Frontal cortex (tissue), 4 donors: ENCODE results near the gene TLX2. TPM values are rescaled to one million over a fixed set of nuclear protein-coding genes. Genes with fewer than 3 reads are reported as not detected.

ENCODE experiments used
- DNase-seq, 2 donors: peaks; one replicate each; pipeline ENCODE4 v3.0.0; 2012; ENCODE audit warnings: low spot score in 2 of 2
- FAIRE-seq: peaks from 2 replicates; lab custom pipeline; 2012; peaks lifted over from hg19 to GRCh38; lab: Jason Lieb, UNC
- total RNA-seq: library from RNA; depleted of rRNA; stranded (reverse); fragments of >200 nt; gene quantifications from one replicate; pipeline ENCODE4 v1.2.3, GENCODE V29; 2014
- donor health status: control.
- donor health status: control.
- donor health status: control.

TLX2 gene
- total RNA-seq, 1 donor from 2014 or later: not detected

- DNase-seq (no peak), FAIRE-seq (no peak)
These were observed 18.8 kb upstream of the TLX2 start for GRCh38 chr2:74495440-74495839.

- peak in 1 of 2 donors; percentile 31 for DNase-seq
- no peak for FAIRE-seq
These were observed 17.1 kb upstream of the TLX2 start for GRCh38 chr2:74496997-74497776.

- FAIRE-seq: no peak
- no peak for DNase-seq
These were observed 16.3 kb upstream of the TLX2 start for GRCh38 chr2:74497777-74498499.

GRCh38 chr2:74498500-74499266 is 15.6 kb upstream of the TLX2 start:
- FAIRE-seq: no peak
- peak in 1 of 2 donors; percentile 31 for DNase-seq

- no peak for DNase-seq
These were observed 14.8 kb upstream of the TLX2 start, which contains the start of gene LBX2 for GRCh38 chr2:74499267-74499939. TSS of gene LBX2 (minus strand) at chr2:74499603. CDS start at chr2:74499537, 66 bp downstream.

GRCh38 chr2:74499940-74500577 is 14.2 kb upstream of the TLX2 start:
- FAIRE-seq (no peak), DNase-seq (no peak)

More at GRCh38 chr2:74499267-74499939, 14.8 kb upstream of the TLX2 start, which contains the start of gene LBX2:
- FAIRE-seq: no peak

GRCh38 chr2:74500578-74500946 is 13.7 kb upstream of the TLX2 start:
- DNase-seq (no peak), FAIRE-seq (no peak)

GRCh38 chr2:74501335-74502071 is 12.7 kb upstream of the TLX2 start:
- no peak for DNase-seq
- no peak for FAIRE-seq

GRCh38 chr2:74502147-74502719 is 12.0 kb upstream of the TLX2 start:
- DNase-seq (no peak), FAIRE-seq (no peak)

GRCh38 chr2:74502720-74503505 is 11.3 kb upstream of the TLX2 start:
- FAIRE-seq: no peak
- DNase-seq: peak; percentile 55 to 72

- FAIRE-seq (no peak), DNase-seq (no peak)
These were observed 10.5 kb upstream of the TLX2 start for GRCh38 chr2:74503506-74504475.

GRCh38 chr2:74504591-74504990 is 9.7 kb upstream of the TLX2 start:
- FAIRE-seq (no peak), DNase-seq (no peak)

- FAIRE-seq (no peak), DNase-seq (no peak)
These were observed 8.6 kb upstream of the TLX2 start for GRCh38 chr2:74505448-74506246.

- FAIRE-seq (no peak), DNase-seq (peak; percentile 98 to 99)
These were observed 6.9 kb upstream of the TLX2 start, which contains the start of gene PCGF1 for GRCh38 chr2:74507145-74507925. TSS of gene PCGF1 (minus strand) at chr2:74507695. CDS start at chr2:74507668, 27 bp downstream.
